GM19324 (cell line): ENCODE results near the gene AASDH.

Experiments used
- ATAC-seq: cut with Tn5 transposase; IDR thresholded peaks from one replicate; pipeline ENCODE4 v1.9.1; 2021; ENCODE audit warnings: mild to moderate bottlenecking, moderate library complexity; ENCODE audit not compliant: unreplicated experiment, low FRiP score

AASDH gene

GRCh38 chr4:56293121-56293520, 94.2 kb downstream of the AASDH start:
- ATAC-seq, result no peak

GRCh38 chr4:56289934-56290333, 97.4 kb downstream of the AASDH start:
- no peak for ATAC-seq

GRCh38 chr4:56288663-56289062, 98.6 kb downstream of the AASDH start:
- ATAC-seq, result no peak
